Heart left ventricle (tissue), 13 donors: Measurements from ENCODE around the gene NFAT5.
"Not testable (repeated sequence)": the region's sequence is repeated elsewhere in the genome, so short reads cannot be mapped to it uniquely, and the experiment has no call there.

ENCODE experiments used
- CTCF ChIP-seq, 12 donors: fragments of 200-600 bp; sonication (generic) in 4 of 12; IDR thresholded peaks; one replicate each; pipeline versions ENCODE4 v1.5.0 to v1.8.0; 2018 to 2022; ENCODE audit warnings: antibody characterized with exemption in 12 of 12, mild to moderate bottlenecking in 5 of 12
- POLR2A ChIP-seq, 2 donors: fragments of 450-650 bp; IDR thresholded peaks; one replicate each; pipeline ENCODE4 v1.6.1; 2017; ENCODE audit warnings: antibody characterized with exemption in 2 of 2, mild to moderate bottlenecking in 2 of 2, moderate library complexity in 2 of 2
- donor health status: ischemic (EF 13 %, LVEDD 7.1; RV severe dilation, severe dysfunction).
- donor health status: DM: no; HTN: yes; CAD: no.
- donor health status: DM: no; HTN: no; CAD: no.
- donor health status: ischemic (EF 25% LVEDD 6.9; RV normal size, moderate dysfunction).
- donor health status: ischemic (EF 25% LVEDD 5.7; RV mildly dilated, moderate dysfunction).
- donor health status: ischemic (EF 35%, LVEDD 5.7; RV mildly dilated, moderate dysfunction).
- donor health status: nonischemic (EF 11% LVEDD 7.7; RV severe dilation, severe dysfunction).
- donor health status: DM: yes; HTN: yes; CAD: no.
- donor health status: PGD.
- donor health status: ischemic (EF 29% LVEDD 5.4; RV normal size, mild dysfunction).
- donor health status: nonischemic (EF 23%, LVEDD 6.1; RV moderate dilation, normal function).

GRCh38 chr16:69561367-69561766 lies 4.4 kb upstream of the NFAT5 start:
- not testable (repeated sequence) for TF ChIP-seq CTCF, POLR2A (IDR thresholded peaks at IDR 0.05)
